HCT116 (cell line): Measurements from ENCODE around the gene APOL4.

ENCODE experiments used
- CBX3 ChIP-seq: IDR thresholded peaks from 2 replicates; pipeline ENCODE4 v1.6.1; 2012; ENCODE audit warnings: low read depth
- ELF1 ChIP-seq: IDR thresholded peaks from 2 replicates; pipeline ENCODE4 v1.6.1; 2012; ENCODE audit warnings: low read depth, borderline replicate concordance
- EZH2 ChIP-seq: fragments of 200-600 bp; sonication (generic); IDR thresholded peaks from 2 replicates; pipeline ENCODE4 v1.6.1; 2017; ENCODE audit warnings: antibody characterized with exemption, mixed run types
- JUND ChIP-seq: IDR thresholded peaks from 2 replicates; pipeline ENCODE4 v1.6.1; 2012
- POLR2A ChIP-seq: IDR thresholded peaks from 2 replicates; pipeline ENCODE4 v1.7.0; 2011; ENCODE audit warnings: borderline replicate concordance; ENCODE audit not compliant: insufficient read depth, insufficient read length; ENCODE audit errors: extremely low read depth
- POLR2AphosphoS5 ChIP-seq: IDR thresholded peaks from 2 replicates; pipeline ENCODE4 v1.6.1; 2011; ENCODE audit warnings: mild to moderate bottlenecking, low read depth, low read length, moderate library complexity
- RAD21 ChIP-seq: IDR thresholded peaks from 2 replicates; pipeline ENCODE4 v1.6.1; 2012; ENCODE audit warnings: low read depth, mild to moderate bottlenecking
- SIN3A ChIP-seq: IDR thresholded peaks from 2 replicates; pipeline ENCODE4 v1.6.1; 2012; ENCODE audit warnings: low read depth
- SP1 ChIP-seq: IDR thresholded peaks from 2 replicates; pipeline ENCODE4 v1.6.1; 2012; ENCODE audit warnings: low read depth
- YY1 ChIP-seq: IDR thresholded peaks from 2 replicates; pipeline ENCODE4 v1.6.1; 2011; ENCODE audit warnings: low read length, low read depth, moderate library complexity, mild to moderate bottlenecking; ENCODE audit not compliant: insufficient replicate concordance; ENCODE audit errors: extremely low read depth
- ZNF274 ChIP-seq: fragments of 200-500 bp; sonication (Bioruptor generic); IDR thresholded peaks from 2 replicates; pipeline ENCODE4 v1.6.1; 2014; ENCODE audit warnings: mild to moderate bottlenecking, low read depth, low read length, inconsistent platforms
- TF ChIP-seq, protein P1 (sequence below), 3 experiments: fragments of 200-600 bp in 1 of 3; sonication (generic) in 1 of 3; IDR thresholded peaks in 2 of 3; conservative IDR thresholded peaks in 1 of 3; 2 replicates each; pipeline ENCODE4 v1.5.1; 2012 to 2017; ENCODE audit warnings: low read depth in 2 of 3, low read length in 2 of 3, antibody characterized with exemption in 1 of 3, borderline replicate concordance in 1 of 3, control low read depth in 1 of 3, mild to moderate bottlenecking in 1 of 3, mixed read lengths in 1 of 3, mixed run types in 1 of 3, moderate library complexity in 1 of 3; ENCODE audit not compliant: insufficient read depth in 1 of 3
- TF ChIP-seq, protein P2 (sequence below): IDR thresholded peaks from 2 replicates; pipeline ENCODE4 v1.6.1; 2012
- TF ChIP-seq, protein P3 (sequence below): IDR thresholded peaks from 2 replicates; pipeline ENCODE4 v1.6.1; 2012; ENCODE audit warnings: low read depth

DNA sequence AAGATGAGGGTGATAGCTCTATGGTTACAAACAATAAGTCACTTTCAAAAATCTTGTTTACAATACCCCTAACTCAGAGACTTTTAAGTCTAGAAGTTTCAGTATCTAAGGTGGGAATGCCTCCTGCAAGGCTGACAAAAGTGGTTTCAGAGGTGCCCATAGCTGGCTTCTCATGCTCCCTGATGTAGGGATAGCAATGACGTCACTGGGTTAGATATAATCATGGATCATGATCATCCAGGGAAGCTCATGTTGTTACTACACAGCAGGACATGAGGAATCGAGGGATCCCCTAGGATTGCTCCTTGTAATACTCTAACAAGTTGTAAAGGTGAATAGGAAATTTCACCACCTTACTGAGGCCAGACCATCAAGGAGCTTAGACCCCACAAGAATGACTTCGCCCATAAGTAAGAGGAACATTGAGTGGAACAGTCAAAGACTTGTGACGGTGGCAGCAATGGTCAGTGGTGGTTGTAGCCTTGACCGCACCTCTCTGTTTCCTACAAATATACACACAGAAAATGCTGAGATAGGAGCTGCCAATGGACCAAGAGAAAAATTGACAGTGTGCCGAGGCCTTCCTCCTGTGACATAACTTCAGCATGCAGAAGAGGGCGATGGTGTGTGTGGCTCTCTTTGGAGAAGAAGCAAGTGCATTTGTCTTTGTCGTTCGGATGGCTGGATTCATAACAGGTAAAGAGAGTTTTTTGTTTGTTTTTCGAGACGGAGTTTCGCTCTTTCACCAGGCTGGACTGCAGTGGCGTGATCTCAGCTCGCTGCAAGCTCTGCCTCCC lies 15.6 kb downstream of the APOL4 start:
- no peak for TF ChIP-seq SP1
- TF ChIP-seq, protein P1, sequence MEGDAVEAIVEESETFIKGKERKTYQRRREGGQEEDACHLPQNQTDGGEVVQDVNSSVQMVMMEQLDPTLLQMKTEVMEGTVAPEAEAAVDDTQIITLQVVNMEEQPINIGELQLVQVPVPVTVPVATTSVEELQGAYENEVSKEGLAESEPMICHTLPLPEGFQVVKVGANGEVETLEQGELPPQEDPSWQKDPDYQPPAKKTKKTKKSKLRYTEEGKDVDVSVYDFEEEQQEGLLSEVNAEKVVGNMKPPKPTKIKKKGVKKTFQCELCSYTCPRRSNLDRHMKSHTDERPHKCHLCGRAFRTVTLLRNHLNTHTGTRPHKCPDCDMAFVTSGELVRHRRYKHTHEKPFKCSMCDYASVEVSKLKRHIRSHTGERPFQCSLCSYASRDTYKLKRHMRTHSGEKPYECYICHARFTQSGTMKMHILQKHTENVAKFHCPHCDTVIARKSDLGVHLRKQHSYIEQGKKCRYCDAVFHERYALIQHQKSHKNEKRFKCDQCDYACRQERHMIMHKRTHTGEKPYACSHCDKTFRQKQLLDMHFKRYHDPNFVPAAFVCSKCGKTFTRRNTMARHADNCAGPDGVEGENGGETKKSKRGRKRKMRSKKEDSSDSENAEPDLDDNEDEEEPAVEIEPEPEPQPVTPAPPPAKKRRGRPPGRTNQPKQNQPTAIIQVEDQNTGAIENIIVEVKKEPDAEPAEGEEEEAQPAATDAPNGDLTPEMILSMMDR (IDR thresholded peaks at IDR 0.05 in 2 of 3, conservative IDR thresholded peaks at IDR 0.05 in 1 of 3; ENCODE audit: borderline replicate concordance in 1 of 3, insufficient read depth in 1 of 3, low read depth in 2 of 3, low read length in 2 of 3), result no peak
- TF ChIP-seq ELF1, result no peak
- TF ChIP-seq POLR2A, result no peak
- no peak for TF ChIP-seq YY1
- no peak for TF ChIP-seq ZNF274
- TF ChIP-seq JUND, result no peak
- TF ChIP-seq POLR2AphosphoS5, result no peak
- TF ChIP-seq, protein P2, sequence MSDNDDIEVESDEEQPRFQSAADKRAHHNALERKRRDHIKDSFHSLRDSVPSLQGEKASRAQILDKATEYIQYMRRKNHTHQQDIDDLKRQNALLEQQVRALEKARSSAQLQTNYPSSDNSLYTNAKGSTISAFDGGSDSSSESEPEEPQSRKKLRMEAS, result no peak
- TF ChIP-seq, protein P3, sequence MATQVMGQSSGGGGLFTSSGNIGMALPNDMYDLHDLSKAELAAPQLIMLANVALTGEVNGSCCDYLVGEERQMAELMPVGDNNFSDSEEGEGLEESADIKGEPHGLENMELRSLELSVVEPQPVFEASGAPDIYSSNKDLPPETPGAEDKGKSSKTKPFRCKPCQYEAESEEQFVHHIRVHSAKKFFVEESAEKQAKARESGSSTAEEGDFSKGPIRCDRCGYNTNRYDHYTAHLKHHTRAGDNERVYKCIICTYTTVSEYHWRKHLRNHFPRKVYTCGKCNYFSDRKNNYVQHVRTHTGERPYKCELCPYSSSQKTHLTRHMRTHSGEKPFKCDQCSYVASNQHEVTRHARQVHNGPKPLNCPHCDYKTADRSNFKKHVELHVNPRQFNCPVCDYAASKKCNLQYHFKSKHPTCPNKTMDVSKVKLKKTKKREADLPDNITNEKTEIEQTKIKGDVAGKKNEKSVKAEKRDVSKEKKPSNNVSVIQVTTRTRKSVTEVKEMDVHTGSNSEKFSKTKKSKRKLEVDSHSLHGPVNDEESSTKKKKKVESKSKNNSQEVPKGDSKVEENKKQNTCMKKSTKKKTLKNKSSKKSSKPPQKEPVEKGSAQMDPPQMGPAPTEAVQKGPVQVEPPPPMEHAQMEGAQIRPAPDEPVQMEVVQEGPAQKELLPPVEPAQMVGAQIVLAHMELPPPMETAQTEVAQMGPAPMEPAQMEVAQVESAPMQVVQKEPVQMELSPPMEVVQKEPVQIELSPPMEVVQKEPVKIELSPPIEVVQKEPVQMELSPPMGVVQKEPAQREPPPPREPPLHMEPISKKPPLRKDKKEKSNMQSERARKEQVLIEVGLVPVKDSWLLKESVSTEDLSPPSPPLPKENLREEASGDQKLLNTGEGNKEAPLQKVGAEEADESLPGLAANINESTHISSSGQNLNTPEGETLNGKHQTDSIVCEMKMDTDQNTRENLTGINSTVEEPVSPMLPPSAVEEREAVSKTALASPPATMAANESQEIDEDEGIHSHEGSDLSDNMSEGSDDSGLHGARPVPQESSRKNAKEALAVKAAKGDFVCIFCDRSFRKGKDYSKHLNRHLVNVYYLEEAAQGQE, result no peak
- no peak for TF ChIP-seq EZH2
- TF ChIP-seq RAD21, result no peak
- no peak for TF ChIP-seq SIN3A
- no peak for TF ChIP-seq CBX3
